Panc1 (cell line): ENCODE results near the gene CRISPLD2. TPM values are rescaled to one million over a fixed set of nuclear protein-coding genes. Genes with fewer than 3 reads are reported as not detected.
A peak's percentile ranks its signal among the peaks of the same experiment; 100 is the strongest.

ENCODE experiments used
- ATAC-seq: fragments of 200-7000 bp; cut with Tn5 transposase; 2 replicates; pipeline ENCODE4 v1.9.1; 2020; ENCODE audit warnings: mild to moderate bottlenecking, moderate library complexity
- BruUV-seq: library from RNA; stranded (reverse); fragments of 400-500 nt; replicated peaks from 2 replicates; lab custom pipeline; 2021; lab: Mats Ljungman, UMichigan
- CTCF ChIA-PET: fragments of 300-600 bp; sonication (Branson Sonifier 250); formaldehyde crosslinking; loops from one replicate; lab custom pipeline; 2022; ENCODE audit warnings: antibody characterized with exemption; lab: Charles Lee
- POLR2A ChIA-PET: fragments of 300-600 bp; sonication (Branson Sonifier 250); formaldehyde crosslinking; loops from one replicate; lab custom pipeline; 2022; ENCODE audit warnings: antibody characterized with exemption; lab: Charles Lee
- DNase-seq: peaks from one replicate; pipeline ENCODE4 v3.0.0-alpha.2; 2010; ENCODE audit warnings: low read depth, low spot score
- H3K27ac ChIP-seq: 2 replicates; pipeline ENCODE4 v1.5.1; 2011; ENCODE audit warnings: mild to moderate bottlenecking, low read length, inconsistent platforms
- H3K27me3 ChIP-seq: fragments of 200-500 bp; sonication (Bioruptor generic); 2 replicates; pipeline ENCODE4 v1.6.0; 2014; ENCODE audit warnings: low read length, inconsistent platforms; ENCODE audit not compliant: control insufficient read depth, insufficient read depth
- H3K36me3 ChIP-seq: fragments of 200-500 bp; sonication (Bioruptor generic); 2 replicates; pipeline ENCODE4 v1.5.1; 2014; ENCODE audit warnings: inconsistent platforms, mild to moderate bottlenecking, low read length, moderate library complexity; ENCODE audit not compliant: control insufficient read depth, insufficient read depth
- H3K4me1 ChIP-seq: 2 replicates; pipeline ENCODE4 v1.5.1; 2011; ENCODE audit warnings: inconsistent platforms, mild to moderate bottlenecking, low read length, moderate library complexity; ENCODE audit not compliant: control insufficient read depth, insufficient read depth
- H3K4me3 ChIP-seq, 2 experiments: 2 replicates each; pipeline ENCODE4 v1.5.1; 2011 to 2012; ENCODE audit warnings: low read depth in 2 of 2, low read length in 2 of 2, mild to moderate bottlenecking in 2 of 2, inconsistent platforms in 1 of 2, moderate library complexity in 1 of 2
- H3K9me3 ChIP-seq: fragments of 200-500 bp; sonication (Bioruptor generic); 2 replicates; pipeline ENCODE4 v1.5.1; 2014; ENCODE audit warnings: low read depth, mild to moderate bottlenecking, inconsistent platforms, low read length, moderate library complexity; ENCODE audit not compliant: control insufficient read depth, insufficient read depth
- CTCF ChIP-seq: fragments of 450-650 bp; IDR thresholded peaks from 2 replicates; pipeline ENCODE4 v1.5.1; 2017; ENCODE audit warnings: mild to moderate bottlenecking
- POLR2AphosphoS5 ChIP-seq: IDR thresholded peaks from 2 replicates; pipeline ENCODE4 v1.6.1; 2012; ENCODE audit warnings: mild to moderate bottlenecking, low read depth, low read length, moderate library complexity
- REST ChIP-seq, 2 experiments: IDR thresholded peaks; 2 replicates each; pipeline ENCODE4 v1.6.1; 2011 to 2012; ENCODE audit warnings: low read depth in 2 of 2, control low read depth in 1 of 2, low read length in 1 of 2, mild to moderate bottlenecking in 1 of 2, moderate library complexity in 1 of 2; ENCODE audit not compliant: insufficient read depth in 1 of 2
- SIN3A ChIP-seq: IDR thresholded peaks from 2 replicates; pipeline ENCODE4 v1.6.1; 2012; ENCODE audit warnings: low read depth, mild to moderate bottlenecking, low read length, moderate library complexity, borderline replicate concordance; ENCODE audit not compliant: insufficient read depth
- TCF7L2 ChIP-seq: IDR thresholded peaks from 2 replicates; pipeline ENCODE4 v1.6.1; 2011; ENCODE audit warnings: mild to moderate bottlenecking, low read depth, low read length, inconsistent platforms
- in situ Hi-C: cut with HindIII; loops from 2 replicates; pipeline ENCODE4 v1.10.0; 2016; ENCODE audit warnings: low sequenced_read_pairs, low pct_unique_long_range_greater_than_20kb
- intact Hi-C: fragments of 100-400 bp; cut with micrococcal nuclease; formaldehyde crosslinking; loops from one replicate; pipeline ENCODE4 v1.10.0; 2022; ENCODE audit not compliant: unreplicated experiment
- total RNA-seq: library from RNA; stranded (reverse); gene quantifications from one replicate; pipeline ENCODE4 v1.2.1, GENCODE V29; 2021; ENCODE audit not compliant: unreplicated experiment

The CRISPLD2 gene
- total RNA-seq, 1 experiment from 2014 or later = 12.9 TPM

GRCh38 chr16:84804326-84804725 lies 15.5 kb upstream of the CRISPLD2 start:
- H3K36me3 ChIP-seq = no peaks in the 10 kb centered on the region
- ATAC-seq (no peak), DNase-seq (no peak)
- POLR2A ChIA-PET = no interaction called here
- BruUV-seq = no TSS peak
- CTCF ChIA-PET = no interaction called here
- no peaks in the 10 kb centered on the region for H3K9me3 ChIP-seq
- no peak overlapping the region for H3K4me3 ChIP-seq
- intact Hi-C loops = no loop called here
- H3K27me3 ChIP-seq = no peaks in the 10 kb centered on the region
- in situ Hi-C loops = no loop called here
- peaks cover 6% of the 10 kb centered on the region; the same call in 1 of the 2 replicates for H3K4me1 ChIP-seq
- TF ChIP-seq POLR2AphosphoS5 (no peak), CTCF (no peak), REST (IDR thresholded peaks at IDR 0.05; ENCODE audit: insufficient read depth in 1 of 2, low read depth in 2 of 2, low read length in 1 of 2) (no peak), SIN3A (no peak)
- H3K27ac ChIP-seq = no peak overlapping the region

- H3K27ac ChIP-seq = peak overlapping the region; percentile 65; the same call in 1 of the 2 replicates
- ChIA-PET CTCF (no interaction called here), POLR2A (no interaction called here)
- no TSS peak for BruUV-seq
- DNase-seq = peak; percentile 32
- no peaks in the 10 kb centered on the region for H3K9me3 ChIP-seq
- ATAC-seq = peak; percentile 94
- intact Hi-C loops = no loop called here
- TF ChIP-seq POLR2AphosphoS5 = no peak
- no peak for TF ChIP-seq REST (IDR thresholded peaks at IDR 0.05; ENCODE audit: insufficient read depth in 1 of 2, low read depth in 2 of 2, low read length in 1 of 2)
- TF ChIP-seq CTCF = no peak
- TF ChIP-seq SIN3A = no peak
- no peak for TF ChIP-seq TCF7L2
- no peaks in the 10 kb centered on the region for H3K36me3 ChIP-seq
- H3K4me1 ChIP-seq = peaks cover 6% of the 10 kb centered on the region; the same call in 1 of the 2 replicates
- H3K4me3 ChIP-seq = peak overlapping the region in 1 of 2 experiments; percentile 49; a peak in 2 of 4 replicates
- in situ Hi-C loops = no loop called here
- no peaks in the 10 kb centered on the region for H3K27me3 ChIP-seq
Measured at GRCh38 chr16:84806256-84806889, 13.4 kb upstream of the CRISPLD2 start.
